Stimulated activated CD4-positive, alpha-beta T cell treated with anti-CD3 and anti-CD28 coated beads, TNF-alpha, amount 100 ng/mL, for 48 hours (primary cell): ENCODE data around the gene PROM2.

Experiments used
- DNase-seq, 3 donors: peaks; one replicate each; pipeline ENCODE4 v3.0.0-alpha.2; 2020; ENCODE audit warnings: low read depth in 3 of 3

The PROM2 gene

DNA sequence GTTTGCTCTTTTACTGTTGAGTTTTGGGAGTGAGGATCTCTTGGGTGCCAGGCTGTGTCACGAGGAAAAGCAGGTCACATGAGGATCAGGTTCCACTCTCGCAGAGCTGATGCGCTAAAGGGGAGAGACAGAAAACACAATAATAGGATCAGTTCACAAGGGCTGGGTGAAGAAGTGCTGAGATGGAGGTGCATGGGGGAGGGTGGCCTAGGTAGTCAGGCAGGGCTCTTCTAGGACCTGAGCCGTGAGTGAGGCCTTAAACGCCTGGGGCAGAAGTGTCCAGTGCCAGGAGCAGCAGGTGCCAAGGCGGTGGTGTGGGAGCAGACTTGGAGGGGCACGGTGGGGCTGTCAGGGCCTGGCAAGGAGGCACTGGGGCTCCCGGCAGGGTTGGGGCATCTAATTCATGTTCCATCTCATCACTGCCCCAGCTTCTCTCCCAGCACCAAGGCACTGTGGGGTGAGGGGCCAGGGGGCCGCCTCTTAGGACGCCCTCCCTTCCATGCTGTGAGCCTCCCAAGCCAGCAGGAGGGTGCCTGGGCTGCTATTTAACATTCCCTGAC lies 32.2 kb downstream of the PROM2 start:
- no peak for DNase-seq

DNA sequence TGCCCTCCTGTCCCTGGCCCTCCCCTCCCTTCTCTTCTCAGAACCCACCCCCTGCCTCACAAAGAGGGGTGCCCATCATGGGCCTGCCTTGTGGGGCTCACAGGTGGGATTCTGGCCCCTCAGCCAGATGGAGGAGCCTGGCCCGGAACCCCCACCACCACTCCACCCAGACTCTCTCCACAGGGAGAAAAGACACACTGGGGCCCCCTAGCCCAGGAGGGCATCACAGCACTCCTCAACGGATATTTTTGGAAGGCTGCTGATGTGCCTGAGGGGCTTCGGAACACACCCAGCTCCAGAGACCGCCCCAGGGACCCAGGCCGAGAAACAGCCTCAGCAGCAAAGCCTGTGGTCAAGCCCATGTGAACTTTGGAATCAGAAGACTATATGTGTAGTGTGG lies 32.8 kb downstream of the PROM2 start:
- no peak for DNase-seq

DNA sequence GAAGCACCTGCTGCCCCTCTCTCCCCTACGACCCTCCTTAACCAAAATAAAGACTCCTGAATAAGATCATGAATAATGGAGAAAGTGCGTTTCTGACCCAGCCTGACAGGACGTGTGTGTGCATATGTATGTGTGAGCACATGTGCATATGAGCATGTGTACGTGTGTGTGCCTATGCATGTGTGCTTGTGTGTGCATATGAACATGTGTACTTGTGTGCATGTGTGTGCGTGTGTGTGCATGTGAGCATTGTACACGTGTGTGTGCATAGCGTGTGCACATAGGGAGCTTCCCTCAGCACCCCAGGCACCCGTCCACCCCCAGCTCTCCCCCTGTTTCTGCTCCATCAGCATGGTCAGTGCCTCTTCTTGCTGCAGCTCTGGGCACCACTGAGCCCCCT lies 33.6 kb downstream of the PROM2 start:
- DNase-seq = no peak

DNA sequence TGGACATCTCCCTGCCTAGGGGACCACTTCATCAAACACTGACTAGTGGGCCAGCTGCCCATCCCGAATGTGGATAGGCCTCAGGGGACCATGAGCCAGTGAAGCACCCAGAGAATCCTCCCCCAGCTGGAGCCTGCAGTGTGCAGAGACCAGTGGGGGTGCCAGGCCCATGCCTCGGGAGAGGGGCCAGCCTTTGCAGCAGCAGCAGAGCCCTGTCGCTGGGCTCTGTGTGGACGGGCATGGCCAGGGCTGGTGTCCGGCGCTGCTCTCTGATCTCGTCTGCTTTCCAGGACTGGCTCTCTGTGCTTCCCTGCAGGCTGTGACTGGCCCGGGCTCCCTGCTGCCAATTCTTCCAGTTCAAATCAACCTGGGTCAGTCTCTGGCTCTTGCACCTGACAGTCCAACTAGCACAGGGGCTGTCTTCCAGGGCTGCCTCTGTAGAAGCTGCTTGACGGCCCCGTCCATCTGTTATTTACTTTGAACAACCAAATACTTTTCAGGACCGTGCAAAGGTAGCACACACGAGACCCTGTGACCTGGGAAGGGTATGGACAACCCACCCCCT lies 34.3 kb downstream of the PROM2 start:
- DNase-seq = no peak

DNA sequence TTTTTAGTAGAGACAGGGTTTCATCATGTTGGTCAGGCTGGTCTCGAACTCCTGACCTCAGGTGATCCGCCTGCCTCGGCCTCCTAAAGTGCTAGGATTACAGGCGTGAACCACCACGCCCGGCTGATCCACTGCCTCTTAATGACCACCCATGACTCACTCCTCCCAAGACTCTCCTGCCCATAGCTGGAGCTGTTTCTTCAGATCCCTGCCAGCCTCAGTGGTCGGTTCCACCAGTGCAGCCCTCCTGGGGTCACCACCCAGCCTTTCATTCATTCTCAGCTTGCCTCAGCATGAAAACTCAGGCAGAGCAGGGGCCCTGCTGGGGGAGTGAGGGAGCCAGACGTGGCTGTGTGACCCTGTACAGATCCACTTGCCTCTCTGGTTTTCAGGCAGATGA lies 35.4 kb downstream of the PROM2 start:
- DNase-seq = no peak

DNA sequence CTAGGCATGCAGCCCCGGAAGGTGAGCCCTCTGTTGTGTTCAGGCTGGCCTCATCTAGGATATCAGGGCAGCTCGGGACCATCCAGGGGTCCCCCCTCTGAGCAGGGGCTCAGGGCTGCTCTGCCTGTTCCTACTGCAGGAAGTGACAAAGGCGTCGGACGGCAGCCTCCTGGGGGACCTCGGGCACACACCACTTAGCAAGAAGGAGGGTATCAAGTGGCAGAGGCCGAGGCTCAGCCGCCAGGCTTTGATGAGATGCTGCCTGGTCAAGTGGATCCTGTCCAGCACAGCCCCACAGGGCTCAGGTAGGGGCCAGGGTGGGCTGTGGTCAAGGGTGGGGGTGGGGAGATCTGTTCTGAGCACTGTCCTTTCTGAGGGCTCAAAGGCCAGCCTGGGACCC lies 36.0 kb downstream of the PROM2 start:
- DNase-seq = no peak

DNA sequence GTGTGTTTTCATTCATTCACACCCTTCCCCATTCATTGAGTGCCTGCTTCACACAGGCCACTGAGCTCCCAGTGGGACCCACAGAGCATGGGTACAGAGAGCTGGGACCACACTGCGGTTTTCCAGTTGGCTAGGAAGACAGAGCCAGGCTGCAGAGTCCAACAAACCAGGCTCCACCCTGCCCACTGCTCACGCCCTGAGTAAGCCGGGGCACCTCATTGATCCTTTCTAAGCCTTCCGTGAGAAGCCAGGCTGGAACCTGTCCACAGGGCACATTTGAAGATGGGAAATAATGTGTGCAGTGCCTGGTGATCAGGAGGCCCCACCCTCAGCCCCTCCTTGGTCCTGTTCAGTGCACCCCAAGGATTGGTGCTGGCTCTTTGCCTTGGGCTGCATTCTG lies 36.4 kb downstream of the PROM2 start:
- no peak for DNase-seq

DNA sequence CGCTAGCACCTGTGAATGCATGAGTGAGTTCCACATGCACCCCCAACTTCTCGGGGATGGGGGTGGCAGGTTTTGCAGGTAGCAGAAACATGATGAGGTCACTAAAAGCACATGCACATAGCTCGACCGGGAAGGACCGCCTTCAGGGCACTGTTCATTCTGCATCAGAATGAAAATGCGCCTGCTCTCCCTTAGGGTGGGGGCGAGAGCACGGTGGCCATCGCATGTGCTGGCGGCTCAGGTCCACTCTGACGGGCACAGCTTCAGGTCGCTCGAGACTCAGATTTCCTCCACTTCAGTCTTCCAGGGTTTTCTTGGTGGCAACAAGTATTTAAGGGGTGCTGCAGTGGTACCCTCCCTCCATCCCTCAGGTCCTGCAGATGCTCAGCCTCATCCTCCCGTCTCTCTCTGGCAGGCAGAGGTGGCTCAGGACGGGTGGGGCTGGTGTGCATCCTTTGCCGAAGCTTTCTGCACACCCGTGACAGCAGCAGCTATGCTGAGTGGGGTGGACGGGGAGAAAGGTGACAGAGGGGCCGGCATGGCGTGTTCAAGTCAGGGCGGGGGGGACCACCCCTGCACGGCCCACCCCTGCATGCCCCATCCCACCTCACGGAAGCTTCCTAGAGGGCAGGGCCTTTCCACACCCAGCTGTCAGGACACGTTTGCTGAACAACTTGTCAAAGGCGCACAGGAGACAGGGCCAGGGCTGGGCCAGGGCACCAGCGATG lies 37.7 kb downstream of the PROM2 start:
- DNase-seq = no peak

DNA sequence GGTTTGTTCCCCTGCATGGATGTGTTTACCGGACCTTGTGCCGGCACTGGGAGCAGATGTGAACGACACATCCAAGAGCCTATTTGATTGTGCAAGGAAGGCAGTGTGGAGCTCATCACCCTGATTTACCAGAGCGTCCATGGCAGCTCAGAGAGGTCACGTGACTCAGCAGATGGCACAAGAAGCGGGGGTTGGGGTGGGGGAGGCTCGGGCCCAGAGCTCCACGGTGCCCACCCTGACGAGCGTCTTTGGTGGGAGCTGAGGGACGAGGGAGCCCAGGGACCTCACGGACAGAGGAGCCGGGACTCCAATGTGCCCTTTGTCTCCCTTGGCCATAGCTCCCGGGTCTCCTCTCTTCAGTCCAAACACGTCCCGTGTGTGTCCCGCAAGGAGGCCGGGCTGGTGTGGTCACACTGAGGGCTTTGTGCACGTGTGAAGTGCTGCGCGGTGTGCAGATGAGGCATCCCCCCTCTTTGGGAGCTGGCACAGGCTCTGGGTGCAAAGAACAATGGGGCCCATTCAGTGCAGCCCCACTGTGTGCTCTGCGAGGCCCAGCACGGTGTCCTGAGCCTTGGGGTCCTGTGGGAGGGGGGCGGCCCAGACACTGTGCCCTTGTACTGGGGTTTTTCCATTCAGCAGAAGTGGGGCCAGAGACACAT lies 38.4 kb downstream of the PROM2 start:
- no peak for DNase-seq

DNA sequence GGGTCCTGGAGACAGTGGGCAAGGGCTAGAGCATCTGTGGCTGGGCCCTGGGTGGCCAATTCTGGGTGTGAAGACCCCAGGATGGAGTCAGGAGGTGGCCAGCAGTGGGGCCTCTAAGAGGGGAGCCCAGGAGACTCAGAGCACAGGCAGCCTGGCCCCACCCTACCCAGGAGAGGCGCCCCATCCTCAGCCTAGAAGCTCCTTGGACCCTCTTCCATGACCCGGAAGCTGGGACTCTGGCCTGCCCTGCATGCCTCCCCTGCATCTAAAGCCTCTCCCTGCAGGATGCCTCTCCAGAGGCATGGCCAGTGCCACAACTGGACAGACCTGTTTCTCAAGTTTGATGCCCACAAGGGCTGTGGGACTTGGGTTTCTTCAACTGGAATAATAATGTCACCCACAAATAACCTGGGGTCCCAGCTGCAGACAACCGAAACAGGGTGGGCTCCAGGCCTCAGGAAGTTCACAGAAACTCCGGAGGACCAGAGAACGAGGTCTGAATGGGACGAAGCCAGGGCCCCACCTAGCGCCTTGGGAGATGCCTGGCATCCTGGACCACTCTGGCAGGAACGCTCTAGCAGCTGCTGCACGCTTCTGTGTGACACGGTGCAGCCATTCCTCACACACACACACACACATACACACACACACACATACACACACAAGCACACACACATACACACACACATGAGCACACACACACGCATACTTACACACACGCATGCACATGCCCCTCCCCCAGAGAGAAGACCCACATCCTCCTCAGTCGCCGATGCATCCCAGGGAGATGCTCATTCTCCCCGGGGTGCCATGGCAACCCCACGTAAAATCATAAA lies 39.3 kb downstream of the PROM2 start:
- no peak for DNase-seq

DNA sequence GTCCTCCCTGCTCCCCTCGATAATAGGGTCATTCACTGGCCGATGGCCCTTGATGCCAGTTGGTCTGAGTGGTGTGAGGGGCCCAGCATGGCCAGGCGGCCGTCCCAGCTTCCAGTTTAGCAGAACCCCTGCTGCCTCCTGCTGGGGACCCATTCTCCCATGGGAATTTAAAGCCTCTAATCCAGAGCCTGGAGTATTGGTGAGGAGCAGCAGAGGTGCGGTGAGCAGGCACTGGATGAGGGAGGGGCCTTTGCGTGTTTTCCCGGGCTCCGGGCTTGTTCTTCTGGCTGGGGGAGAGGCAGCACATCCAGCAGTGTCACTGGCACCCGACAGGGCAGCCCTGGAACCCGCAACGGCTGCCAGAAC lies 40.3 kb downstream of the PROM2 start:
- no peak for DNase-seq

DNA sequence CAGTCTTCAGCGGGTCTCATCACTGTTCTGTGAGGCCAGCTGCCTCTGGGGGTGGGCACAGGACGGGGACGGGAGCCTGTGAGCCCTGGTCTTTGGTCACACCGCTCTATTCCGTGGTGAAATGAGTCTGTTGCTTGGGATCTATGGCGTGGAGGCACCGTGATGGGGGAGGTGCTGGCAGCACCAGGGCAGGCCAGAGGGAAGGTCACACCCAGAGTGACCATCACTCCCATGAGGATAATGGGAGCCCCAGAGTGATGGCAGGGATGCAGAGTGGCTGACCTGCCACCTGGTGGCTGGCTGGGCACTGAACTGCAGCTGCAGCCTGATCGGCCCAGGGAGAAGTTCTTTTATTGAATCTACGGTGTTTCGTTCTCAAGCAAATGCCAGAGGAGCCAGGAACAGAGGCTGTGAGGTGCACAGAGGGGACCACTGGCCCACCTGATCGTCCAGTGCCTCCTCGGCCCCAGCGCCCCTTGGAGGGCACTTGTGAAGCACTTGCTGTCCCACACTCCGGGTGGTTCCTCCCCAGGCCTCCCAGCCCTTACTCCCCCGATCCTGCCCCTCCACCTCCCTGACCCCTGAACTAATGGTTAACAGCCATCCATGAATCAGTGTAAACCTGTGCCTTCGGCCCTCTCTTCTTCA lies 40.8 kb downstream of the PROM2 start:
- no peak for DNase-seq

DNA sequence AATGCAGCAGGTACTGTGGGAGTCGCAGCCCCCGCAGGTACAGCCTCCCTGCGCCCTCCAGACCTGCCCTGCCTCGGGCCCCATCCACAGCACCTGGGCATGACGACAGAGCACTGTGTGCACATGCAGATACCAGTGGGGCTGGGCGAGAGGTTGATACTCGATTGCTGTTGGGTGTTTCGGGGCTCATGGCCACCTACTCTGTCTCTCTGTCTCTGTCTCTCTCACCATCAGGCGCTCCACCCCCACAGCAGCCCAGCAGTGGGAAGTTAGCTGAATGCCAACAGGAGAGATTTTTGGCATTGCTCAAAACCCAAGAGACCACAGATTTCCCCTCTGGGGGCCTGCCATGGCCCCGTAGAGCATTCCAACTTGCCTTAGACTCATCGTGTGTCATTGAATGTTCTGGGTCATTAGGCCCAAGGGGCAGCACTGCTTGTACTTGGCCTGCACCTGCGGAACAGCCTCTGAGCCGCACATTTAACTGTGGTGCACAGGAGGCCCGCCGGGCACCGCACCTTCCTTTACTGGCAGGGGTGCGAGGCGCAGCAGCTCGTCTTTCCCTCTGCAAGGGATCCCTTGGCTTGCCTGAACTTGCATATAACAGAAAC lies 41.7 kb downstream of the PROM2 start:
- no peak for DNase-seq

DNA sequence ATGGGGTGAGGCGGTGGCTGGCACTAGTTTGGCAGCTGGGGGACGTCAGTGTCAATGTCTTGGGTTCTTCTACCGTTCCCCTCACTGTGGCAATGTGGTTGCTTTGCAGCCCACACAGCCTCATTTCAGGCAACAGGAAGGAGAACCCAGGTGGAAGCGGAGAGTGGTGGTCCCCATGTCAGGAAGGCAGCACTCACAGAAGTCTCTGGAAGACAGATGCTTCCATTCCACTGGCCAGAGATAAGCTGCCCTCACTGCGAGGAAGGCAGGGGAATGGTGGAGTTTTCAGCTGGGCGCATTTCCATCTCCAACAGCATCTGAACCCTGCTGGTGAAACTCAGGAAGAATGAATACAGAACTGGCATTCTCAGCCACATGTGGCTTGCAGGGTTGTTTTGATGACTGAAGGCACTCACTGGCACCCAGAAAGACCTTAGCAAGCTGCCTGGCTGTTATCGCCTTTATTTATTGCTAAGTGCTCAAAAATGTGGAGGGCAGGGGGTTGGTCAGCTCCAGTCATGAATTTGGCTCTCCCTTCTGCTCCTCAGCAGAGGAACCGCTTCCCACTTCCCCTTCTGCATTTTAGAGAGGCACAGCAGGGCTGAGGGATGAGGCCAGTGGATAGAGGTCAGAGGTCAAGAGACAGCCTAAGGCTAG lies 42.3 kb downstream of the PROM2 start:
- no peak for DNase-seq

DNA sequence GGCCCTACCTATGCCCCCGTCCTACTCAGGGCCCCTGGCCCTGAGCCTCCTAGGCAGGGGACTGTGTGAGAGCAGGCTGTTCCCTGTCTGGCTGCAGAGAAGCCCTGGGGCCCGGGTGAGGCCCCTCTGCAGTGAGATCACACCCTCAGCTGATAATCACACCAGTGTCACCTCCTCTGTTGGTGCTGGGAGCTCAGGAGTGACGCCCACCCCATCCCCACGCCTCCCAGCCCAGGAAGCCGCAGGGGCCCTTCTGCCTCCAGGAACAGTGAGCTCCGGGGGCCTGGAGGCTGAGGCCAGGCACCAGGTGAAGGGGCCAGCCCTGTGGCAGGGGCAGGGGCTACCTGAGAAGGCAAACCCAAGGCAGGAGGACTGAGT lies 42.9 kb downstream of the PROM2 start:
- no peak for DNase-seq

DNA sequence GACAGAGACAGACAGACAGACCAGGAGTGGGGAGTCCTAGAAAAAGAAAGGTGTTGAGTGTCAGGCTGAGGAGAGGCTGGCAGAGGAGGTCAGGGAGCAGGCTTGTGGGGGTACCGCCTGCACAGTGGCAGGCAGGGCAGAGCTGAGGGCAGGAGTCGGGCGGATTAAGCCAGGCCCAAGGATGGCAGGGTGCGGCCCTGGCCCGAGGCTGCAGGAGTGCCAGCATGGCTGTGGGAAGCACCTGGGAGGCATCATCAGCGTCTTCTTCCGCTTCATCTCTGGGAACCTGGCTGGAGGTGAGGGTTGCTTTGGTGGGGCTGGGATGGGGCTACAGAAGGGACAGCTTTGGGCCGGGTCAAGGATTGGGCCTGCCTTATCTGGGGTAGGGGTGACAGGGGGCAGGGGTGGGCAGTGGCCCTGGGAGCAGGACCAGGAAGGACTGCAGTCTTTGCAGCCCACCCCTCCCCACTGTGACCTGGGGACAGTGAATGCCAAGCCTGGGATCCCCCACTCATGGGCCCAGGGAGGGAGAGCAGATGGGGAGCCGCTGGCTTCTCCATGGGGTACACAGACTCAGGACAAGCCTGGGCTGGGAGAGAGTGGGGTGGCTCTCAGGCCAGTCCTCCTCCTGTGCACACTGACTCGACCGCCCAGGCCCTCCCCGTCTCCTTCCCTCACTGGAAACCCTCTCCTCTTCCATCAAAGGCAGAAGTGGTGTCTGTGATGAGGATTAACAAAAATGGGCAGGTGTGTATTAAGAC lies 43.6 kb downstream of the PROM2 start:
- no peak for DNase-seq

DNA sequence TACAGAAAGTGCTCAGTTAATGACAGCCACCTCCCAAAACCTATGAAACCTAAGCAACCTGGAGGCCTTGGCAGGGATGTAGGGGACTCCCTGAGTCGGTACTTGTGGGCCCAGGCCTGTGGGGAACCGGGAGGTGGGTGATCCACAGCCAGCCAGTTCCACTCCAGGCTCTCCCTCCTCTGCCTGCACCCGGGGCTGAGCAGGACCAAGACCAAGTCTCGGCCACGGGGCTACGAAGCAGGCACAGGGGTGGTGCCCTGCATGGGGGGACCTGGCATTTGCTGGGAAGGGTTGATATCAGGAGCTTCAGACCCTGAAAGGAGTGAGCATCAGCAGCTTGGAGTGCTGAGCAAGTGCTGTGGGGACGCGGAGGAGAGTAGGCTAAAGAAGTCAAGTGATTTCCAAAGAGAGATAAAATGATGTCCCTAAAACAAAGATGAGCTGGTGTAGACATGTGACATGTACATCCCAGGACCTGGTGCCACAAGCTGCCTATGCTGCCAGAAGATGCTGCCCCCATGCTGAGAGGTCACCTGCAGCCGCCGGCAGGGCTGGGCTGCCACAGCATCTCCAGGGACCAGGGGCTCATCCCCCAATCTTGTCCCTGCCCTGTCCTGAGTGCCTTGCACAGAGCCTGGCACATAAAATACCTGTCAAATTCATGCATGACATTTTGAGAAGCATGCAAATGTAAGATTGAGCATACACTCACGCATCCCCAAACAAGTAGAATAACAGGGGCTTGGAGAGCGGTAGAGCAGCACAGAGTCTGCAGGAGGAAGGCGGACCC lies 44.4 kb downstream of the PROM2 start:
- DNase-seq = no peak

DNA sequence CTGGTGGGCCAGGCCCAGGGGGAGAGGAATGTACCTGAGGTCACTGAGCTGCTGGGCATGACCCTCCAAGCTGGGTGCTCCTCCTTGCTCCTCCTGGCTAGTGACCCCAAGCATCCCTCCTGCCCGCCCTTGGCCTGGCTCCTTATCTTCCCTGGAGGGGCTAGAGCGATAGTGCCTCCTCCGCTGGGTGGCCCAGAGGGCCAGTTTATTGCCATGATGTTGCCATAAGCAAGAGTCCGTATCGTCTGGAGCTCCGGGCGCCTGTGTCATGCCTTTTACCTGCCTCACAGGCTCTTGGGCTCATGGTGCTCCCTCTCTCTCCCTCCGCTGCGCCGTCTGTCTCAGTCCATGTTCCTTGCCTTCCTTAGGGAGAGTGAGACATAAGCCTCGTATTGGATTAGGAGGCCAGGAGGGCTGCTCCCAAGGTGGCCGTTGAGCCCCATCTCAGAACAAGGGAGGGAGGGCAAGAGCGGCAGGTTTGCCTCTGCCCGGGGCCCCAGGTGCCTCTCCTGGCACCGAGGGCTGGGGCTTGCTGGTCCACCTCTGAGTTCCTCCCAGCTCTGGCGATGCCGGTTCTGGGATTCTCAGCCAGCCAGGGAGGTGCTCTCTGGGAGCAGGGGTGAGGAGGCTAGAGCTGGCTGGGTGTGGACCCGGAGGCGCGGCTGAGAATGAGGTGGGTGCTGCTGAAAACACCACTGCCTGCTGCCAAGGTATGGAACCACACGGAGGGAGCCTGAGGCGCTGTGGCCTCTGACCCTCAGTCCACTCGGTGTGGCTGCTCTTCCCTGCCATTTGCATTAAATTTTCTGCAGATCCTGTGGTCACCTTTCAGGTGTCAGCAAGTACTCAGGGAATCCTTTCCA lies 45.5 kb downstream of the PROM2 start:
- DNase-seq = no peak
